GM19239 (cell line): Measurements from ENCODE around the gene GPC3.
"Not testable (repeated sequence)": the region's sequence is repeated elsewhere in the genome, so short reads cannot be mapped to it uniquely, and the experiment has no call there.

Source experiments
- DNase-seq: peaks from one replicate; pipeline ENCODE4 v3.0.0; 2011; ENCODE audit warnings: low spot score; ENCODE audit not compliant: insufficient read length
- FAIRE-seq: peaks from 2 replicates; lab custom pipeline; 2011; peaks lifted over from hg19 to GRCh38; lab: Jason Lieb, UNC

The GPC3 gene

DNA sequence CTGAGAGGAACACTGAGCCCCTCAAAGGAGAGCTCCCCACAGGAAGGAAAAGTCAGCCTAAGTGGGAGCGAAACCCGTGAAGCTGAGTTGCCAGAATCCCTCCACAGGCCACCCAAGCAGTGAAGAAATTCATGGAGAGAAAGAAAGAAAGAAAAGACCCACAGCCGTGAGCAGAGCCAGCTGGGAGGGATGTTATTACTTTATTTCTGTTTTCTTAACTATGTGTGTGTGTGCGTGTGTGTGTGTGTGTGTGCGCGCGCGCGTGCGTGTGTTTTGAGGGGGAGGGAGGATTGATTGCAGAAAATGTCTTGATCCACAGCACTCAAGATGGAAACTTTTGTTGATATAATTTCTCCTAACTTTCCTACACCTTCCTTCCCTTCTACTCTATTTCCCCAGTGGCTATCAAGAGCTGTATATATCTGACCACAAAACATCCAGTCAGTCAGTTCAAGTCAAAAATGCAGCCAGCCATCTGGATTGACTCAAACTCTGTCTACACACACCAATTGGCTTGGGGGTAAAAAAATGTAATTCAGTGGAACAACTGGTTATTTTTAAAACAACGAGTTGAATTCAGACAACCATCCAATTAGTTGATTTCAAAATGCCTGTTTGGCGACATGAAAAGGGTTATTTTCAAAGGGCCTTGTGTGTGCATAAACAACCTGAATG is 13.8 kb upstream of the GPC3 start:
- no peak for FAIRE-seq
- DNase-seq = no peak

DNA sequence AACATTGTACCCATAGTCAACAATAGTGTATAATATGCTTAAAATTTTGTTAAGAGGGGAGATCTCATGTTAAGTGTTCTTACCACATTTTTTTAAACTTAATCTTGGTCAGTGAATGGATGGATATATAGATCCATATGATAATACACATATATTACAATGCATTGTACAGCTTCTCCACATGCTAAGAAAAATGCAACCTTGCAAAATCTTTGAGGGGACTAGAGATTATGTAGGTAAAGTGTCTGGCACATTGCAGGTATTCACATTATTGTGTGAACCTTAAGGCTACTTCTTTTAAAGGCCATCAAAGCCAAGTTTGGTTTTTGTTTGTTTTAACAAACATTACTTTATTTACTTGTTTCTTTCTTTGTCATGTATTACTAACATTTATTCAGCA is 10.4 kb upstream of the GPC3 start:
- no peak for DNase-seq
- FAIRE-seq = no peak

DNA sequence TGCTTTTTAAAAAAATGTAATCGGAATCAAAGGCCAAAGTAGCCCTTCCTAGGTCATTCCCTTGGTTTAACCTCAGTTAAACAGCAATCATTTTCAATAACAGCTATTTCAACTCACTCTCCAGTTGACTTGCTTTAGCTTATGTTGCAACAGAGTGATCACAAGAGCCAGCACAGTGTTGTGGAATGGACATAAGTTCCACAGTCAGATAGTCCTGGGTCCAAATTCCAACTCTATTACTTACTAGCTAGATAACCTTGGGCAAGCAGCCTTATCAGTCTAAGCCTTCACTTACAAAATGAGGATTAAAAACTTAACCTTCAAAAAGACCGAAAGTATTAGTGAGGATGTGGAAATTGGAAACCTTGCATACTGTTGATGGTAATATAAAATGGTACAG is 9.2 kb upstream of the GPC3 start:
- DNase-seq = no peak
- no peak for FAIRE-seq

DNA sequence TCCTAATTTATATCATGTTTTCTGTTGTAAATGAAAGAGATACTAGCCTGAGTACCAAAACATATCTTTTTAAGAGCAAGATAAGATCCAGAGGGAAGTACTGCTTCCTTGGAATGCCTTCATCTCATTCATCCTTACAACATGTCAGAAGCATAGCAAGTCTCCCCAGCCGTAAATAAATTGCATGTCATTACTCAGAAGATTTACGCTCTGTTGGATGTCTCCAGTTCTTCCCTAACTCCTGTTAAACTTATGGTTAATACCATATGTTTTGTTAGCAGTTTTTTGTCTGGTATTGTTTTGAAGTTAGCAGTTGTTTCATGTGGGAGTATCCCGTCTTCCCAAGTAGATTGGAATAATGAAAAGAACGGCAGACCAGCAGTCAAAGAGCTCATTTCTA is 7.5 kb upstream of the GPC3 start:
- DNase-seq = no peak
- no peak for FAIRE-seq

DNA sequence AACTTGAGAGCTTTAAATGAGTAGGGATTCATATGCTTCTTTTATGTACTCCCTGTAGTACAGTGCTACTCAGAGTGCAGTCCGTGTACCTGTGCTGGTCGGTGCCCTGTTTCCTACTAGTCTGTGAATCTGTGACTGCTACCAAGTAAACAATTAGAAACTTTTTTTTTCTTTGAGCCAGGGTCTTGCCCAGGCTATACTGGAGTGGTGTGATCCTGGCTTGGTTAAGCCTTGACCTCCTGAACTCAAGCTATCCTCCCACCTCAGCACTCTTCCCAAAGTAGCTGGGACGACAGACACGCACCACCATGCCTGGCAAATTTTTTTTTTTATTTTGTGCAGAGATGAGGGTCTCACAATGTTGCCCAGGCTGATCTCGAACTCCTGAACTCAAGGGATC is 6.4 kb upstream of the GPC3 start:
- FAIRE-seq (no peak), DNase-seq (no peak)

DNA sequence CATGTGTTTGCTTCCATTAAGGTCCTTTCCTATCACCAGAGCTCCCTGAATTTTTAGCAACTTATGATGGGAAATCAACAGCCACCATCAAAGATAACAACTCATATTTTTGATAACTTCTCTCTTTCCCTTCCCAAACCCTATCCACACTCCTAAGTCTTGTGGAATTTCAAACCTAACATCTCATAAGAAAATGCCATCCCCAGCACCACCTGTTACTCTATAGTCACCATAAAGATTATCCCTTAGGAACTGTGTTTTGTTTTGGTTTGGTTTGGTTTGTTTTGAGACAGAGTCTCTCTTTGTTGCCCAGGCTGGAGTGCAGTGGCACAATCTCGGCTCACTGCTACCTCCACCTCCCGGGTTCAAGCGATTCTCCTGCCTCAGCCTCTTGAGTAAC is 5.7 kb upstream of the GPC3 start:
- FAIRE-seq, DNase-seq: not testable (repeated sequence)

DNA sequence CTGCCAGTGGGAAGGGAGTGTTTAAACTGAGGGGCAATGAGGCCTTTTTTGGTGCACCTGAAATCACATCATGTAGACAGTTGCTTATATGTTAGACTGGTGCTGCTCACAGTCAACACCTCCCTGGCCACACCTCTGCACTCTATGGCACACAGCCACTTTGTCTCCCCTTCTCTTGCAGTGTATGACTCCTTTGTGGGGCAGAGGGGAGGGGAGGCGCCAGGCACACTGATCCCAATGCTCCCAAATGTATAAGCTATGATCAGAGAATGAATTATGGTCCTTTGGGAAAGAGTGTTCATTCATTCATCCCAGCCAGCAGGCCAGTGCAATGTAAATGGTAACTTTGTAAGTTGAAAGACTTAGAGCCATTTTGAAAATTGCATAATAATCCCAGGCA is 4.6 kb upstream of the GPC3 start:
- FAIRE-seq (no peak), DNase-seq (no peak)

DNA sequence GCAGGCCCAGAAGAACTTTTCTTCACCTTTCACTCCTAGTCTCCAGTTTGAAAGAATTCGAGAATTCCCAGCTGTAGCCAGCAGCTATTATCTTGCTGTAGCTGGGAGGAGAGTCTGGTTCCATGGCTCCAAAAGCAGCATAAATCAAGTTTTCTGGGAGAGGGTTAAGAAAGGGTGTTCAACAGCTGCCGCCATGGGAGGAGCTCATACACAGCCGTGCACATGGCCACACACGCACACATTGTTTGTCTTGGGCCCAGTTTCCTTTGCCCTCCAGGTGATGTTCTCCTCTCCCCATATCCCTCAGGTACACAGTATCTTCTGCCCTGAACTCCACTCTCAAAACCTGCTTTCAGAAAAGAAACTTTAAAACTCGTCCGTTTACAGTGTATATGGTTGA is 4.1 kb upstream of the GPC3 start:
- FAIRE-seq = no peak
- no peak for DNase-seq

DNA sequence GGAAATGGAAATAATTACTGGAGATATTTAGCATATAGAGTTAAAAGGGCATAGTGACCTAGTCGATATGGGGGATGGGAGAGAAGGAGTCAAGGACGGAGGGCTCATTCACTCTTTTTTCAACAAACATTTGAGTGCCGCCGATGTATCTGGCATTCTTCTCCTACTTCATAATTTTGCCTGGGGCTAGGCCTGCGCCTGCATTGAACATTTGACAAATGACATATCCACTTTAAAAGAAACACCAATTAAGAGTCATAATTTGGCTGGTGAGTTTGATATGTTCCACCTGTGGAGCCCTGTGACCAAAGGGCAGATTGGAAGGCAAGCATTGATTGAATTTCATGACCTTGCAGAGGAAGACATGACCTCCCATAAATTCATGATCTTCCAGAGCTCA is 2.6 kb upstream of the GPC3 start:
- DNase-seq (no peak), FAIRE-seq (no peak)

DNA sequence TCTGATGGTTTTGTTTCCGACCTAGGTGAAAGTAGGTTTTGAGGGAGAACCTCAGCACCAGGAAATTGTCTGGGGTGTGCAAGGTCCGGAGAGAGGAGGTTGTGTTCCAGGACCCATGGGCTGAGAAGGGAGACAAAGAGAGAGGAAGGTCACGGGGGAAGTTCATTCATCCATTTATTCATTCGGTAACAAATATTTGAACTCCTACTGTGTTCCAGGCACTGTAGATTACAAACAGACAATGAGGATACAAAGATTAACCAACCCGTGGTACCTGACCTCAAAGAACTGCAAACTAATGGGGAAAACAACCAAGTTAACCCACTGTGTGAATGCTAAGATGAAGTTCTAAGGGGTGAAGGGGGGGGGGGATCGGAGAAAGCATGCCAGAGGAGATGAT is 1.8 kb upstream of the GPC3 start:
- FAIRE-seq = no peak
- DNase-seq = no peak

DNA sequence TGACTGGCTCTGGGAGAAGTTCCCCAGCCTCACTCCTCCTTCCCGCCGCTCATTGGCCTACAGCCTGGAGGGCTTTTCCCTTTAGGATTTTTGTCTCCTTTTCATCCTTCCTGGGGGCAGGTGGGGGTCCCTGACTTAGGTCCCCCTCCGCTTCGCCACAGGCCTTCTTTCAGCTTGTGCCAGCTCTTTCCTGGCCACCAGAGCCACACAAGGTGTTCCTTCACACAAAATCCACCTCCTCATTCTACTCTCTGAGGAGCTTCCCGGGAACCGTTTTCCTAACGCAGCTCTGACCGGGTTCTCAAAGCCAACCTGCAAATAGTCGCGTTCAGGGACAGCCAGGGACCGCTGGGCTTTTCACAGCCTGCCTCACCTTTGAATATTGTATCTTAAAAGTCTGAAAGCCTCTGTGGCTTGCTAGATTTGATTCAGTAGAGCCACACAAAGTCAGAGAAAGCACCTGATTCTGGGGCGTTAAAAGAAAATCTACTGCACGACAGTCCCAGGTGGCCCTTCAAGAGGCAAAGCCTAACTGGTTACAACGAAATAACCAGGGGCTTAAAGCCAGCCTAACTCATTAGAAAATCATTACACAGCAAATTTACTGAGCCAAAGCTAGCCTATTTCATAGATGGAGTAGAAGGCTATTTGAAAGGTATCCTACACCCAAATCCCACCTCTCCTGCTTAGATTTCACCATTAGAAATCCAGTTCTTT is 731 bp upstream of the GPC3 start:
- FAIRE-seq (no peak), DNase-seq (no peak)

DNA sequence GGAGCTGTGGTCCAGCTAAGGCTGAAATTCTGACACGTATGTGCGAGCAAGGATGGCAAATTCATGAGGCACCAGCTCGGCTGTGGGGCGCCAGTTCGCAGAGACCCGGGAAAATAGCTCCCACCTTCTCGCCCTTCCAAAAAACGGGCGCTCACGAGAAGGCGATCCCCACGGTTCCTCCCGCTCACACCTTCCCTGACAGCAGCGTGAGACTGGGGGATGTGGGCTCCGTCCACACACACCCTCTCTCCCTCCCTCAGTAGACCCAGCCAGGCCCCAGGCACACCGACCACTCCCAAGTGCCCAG is 584 bp downstream of the GPC3 start:
- no peak for FAIRE-seq
- no peak for DNase-seq

DNA sequence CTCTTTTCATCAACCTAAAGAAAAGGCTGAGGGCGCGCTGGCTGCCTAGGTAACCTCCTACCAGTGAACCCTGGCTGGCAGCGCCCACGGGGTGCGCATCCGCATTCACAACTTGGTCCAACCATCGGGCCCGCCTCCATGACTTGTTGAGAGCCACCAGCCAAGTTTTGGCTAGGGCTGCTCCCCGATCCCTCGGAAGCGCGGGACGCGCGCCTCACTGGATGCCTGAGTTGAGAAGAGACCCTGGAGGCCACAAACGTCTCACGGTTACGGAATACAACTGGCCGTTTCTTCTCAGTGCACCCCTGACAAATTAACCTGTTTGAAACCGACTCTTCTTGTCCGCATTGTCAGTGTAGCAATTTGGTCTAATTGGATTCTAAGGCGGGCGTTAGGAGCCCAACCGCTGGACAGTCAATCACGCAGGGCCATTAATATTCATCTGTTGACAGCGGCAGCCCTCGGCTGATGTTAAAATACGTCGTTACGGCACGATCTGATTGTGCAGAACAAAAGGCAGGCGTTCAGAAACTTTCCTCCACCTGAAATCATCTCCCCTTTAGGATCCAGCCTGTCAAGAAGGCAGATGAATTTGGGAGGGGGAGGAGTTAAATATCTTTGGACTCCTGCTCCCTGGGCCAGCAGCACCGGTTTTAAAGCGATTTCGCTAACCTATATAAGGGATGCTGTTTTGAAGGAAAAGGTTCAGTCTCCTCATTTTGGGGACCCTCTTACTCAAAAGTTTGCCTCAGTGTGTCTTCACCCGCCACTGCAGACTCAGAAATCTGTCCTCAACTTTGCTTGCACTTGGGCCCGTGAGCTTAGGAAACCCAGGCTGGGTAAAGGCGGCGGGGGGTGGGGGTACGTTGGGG is 1.2 kb downstream of the GPC3 start:
- no peak for DNase-seq
- FAIRE-seq = no peak

DNA sequence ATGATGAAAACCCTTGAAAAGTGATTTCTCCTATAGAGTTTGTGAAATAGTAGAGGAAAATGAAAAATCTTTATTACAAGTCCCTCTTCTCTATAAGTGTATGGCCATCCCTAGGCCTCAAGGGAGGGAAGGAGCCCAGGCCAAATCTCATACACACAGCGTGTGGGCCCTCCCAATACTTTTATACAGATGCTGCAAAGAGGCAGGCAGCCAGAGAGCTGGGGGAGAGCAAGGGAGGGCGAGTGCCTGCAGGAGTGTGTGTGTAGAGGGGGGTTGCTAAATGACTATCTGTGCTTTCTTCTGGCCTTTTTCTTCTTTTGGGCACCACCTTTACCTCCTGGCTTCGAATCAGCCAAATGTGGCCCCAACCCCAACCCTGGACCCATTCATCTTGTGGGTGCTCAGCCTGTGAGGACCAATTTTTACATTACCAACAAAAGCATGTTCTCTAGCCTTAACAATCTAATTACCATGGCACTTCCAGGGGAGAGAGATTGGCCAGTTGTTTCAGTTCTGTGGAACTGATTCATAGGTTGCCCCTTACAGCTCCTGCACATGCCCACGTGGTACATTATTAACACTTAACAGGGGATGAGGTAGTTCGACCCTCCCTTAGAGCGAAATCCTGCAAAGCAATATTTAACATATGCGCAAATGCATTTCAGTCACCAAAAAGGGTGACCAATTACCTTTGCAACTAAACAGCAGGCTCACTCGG is 2.0 kb downstream of the GPC3 start:
- no peak for DNase-seq
- no peak for FAIRE-seq

DNA sequence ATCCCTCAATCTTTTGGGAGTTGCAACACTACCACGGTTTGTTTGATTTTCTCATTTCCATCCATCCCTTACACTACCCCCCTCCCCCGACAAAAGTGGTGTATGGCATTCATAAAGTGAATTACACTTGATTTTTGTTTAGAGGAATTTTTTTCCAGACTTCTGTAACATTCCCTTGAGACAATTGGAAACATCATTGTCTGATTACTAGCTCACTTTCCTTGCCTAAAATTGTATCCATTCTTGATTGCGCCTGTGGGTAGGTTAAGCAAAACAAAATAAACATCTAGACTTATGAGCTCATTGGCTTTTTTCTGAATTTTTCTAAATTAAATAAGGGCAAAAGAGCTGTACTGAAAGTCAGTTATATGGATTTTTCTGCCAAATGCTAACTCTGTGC is 3.5 kb downstream of the GPC3 start:
- no peak for FAIRE-seq
- DNase-seq = no peak

DNA sequence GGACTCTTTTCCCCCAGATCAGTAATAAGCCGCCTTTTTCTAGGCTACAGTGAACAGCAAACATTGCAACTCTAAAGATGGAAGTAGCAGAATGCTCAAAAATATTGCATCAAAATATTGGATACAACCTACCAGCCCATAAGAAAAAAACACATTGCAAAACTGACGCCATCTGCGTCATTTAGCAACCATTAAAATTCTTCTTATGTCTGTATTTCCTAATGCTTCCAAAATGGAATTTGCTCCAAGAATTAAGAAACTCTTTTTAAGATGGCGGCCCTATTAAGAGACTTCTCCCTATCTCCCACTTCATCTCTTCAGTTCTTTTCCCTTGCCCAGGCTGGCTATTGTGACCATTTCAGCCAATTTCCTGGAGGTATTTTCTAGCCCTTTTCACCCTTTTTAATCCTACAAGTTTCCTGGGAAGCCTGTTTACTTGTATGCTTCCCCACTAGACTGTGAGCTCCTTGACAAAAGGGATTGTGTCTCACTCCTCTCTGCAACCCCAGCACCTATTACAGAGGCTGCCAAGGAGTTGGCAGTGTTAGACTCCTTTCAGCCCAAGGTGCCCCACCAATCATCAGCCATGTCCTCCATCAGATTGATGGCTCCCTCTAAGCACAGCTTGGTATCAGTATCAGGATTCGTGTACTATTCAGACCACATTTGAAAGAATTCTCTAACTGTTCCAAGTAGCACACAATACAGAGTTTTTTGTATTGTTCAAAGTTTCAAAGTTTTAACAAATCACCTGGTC is 4.4 kb downstream of the GPC3 start:
- no peak for FAIRE-seq

DNA sequence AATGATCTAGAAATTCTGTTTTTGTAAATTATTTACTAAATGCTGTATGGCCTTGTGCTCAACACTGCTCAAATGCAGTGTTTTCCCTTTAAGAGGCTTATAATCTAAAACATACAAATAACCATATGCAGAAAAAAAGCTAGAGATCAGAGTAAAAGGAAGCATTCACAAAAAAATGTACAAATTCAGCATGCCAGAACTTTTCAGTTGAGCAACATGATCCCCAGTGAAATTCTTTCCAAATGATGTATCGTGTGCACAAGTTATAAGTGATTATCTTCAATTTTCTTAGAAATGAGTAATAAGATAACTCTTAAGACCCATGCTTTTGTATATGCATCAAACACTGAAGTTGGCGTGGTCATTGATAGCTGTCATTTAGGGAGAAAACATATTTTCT is 5.0 kb downstream of the GPC3 start:
- DNase-seq (no peak), FAIRE-seq (no peak)

More for the DNA sequence above, 4.4 kb downstream of the GPC3 start:
- DNase-seq = no peak

DNA sequence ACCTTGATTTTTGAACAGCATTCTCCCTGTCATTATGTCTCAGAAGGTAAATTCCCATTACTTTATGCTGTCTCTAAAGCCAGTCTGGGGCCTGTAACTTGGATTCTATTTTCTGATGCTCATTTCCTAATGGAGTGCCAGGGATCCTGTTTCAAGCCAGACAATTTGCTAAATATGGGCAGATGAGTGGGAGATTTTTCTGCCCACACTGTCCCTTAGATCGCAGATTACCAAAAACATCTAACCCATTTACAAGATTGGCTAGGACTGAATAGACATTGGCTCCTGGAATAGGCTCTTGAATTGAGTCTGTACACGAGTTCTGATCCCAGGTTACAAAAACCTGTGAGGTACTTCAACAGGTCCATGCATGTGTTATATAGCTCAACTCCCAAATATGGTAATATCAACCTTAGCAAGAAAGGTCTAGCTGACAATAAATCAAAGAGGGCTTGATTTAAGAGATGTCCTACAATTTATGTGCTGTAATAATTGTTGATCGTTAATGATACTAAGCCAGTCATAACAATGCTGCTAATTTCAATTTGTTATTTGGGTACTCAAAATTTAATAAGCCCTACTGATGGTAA is 5.7 kb downstream of the GPC3 start:
- no peak for DNase-seq
- no peak for FAIRE-seq

DNA sequence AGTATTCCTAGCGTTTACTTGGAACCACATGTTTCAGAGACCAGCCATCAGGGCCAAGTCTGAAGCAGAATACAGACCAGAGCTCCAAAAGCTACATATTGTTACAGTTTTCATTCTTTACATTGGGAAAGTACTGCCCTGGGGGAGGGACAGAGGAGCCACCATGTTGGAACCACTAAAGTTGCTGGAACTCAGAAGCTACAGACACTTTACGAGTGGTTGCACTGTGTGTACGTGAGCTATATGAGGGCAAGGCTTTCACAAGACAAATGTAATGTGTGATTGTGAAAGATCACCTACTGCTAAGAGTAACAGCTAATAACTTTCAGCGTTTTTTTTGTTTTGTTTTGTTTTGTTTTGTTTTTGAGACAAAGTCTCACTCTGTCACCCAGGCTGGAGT is 11.7 kb downstream of the GPC3 start:
- DNase-seq (no peak), FAIRE-seq (no peak)

DNA sequence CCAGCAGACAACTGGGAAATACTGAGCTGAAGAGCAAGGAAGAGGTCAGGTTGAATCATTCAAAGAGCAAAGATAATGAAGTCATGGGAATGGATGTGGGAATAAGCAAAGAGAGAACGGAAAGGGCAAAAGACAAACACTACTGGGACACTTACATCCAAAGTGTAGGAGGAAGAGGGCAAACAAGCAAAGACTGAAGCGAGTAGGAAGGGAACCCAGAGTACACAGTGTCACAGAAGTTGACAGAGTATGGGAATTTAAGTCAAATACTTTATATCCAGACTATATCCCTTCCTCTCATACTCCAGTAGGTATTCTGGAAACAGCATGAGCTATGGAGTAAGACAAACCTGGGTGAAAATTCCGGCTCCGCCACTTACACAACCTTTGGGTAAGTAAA is 12.5 kb downstream of the GPC3 start:
- FAIRE-seq (no peak), DNase-seq (no peak)
